ENCODE results near the gene PFN4. TPM values are rescaled to one million over a fixed set of nuclear protein-coding genes. Genes with fewer than 3 reads are reported as not detected.
A peak's percentile ranks its signal among the peaks of the same experiment; 100 is the strongest.

Gene PFN4
- total RNA-seq, 4 donors from 2014 or later: 1.0 TPM; not detected in 3

DNA sequence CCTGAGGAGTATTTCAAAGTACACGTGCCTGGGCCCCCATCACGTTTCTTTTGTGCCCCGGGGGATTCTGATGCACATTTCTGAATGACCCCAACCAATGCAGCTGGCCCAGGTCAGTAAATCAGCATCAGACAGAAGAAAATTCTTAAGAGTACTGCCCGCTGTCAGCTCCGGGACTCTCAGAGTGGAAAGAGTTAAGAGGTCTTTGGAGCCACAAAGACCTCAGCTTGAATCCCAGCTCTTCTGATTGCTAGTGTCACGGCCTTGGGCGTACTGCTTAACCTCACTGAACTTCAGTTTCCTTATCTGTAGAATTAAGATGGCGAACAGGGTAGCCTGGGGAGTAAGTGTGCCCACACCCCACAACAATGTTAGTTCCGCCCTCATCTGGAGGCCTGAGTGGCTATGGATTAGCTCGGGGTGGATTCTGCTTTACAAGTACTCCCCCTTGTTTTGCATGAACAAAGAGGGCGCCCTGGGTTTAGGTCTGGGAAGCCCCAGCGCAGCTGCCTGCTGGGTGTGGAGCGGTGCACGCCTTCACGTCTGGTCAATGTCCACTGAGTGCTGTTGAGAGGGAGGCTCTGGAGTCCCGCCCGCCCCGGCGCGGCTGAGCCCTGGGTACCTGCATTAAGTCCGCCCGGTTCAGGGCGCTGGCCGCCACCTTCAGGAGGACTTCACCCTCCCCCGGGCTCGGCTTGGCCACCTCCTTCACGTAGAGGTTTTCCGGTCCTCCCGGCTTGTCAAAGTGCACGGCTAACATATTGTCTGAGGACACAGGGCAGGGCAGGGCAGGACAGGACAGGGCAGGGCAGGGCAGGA, 39.4 kb downstream of the PFN4 start:
- Histone ChIP-seq H3K27me3 (no peaks in the 10 kb centered on the region), H3K9me3 (no peaks in the 10 kb centered on the region), H3K36me3 (peaks cover 22% of the 10 kb centered on the region), H3K4me3 (peak overlapping the region; percentile 61), H3K4me1 (peaks cover 25% of the 10 kb centered on the region), H3K27ac (peak overlapping the region; percentile 87)
- 26% methylated on average over 7 of the region's 30 CpGs for WGBS
- TF ChIP-seq POLR2A (IDR thresholded peaks at IDR 0.05): no peak
- TF ChIP-seq POLR2AphosphoS5 (IDR thresholded peaks at IDR 0.05): no peak
- TF ChIP-seq EP300 (IDR thresholded peaks at IDR 0.05): no peak
- TF ChIP-seq, protein P1, sequence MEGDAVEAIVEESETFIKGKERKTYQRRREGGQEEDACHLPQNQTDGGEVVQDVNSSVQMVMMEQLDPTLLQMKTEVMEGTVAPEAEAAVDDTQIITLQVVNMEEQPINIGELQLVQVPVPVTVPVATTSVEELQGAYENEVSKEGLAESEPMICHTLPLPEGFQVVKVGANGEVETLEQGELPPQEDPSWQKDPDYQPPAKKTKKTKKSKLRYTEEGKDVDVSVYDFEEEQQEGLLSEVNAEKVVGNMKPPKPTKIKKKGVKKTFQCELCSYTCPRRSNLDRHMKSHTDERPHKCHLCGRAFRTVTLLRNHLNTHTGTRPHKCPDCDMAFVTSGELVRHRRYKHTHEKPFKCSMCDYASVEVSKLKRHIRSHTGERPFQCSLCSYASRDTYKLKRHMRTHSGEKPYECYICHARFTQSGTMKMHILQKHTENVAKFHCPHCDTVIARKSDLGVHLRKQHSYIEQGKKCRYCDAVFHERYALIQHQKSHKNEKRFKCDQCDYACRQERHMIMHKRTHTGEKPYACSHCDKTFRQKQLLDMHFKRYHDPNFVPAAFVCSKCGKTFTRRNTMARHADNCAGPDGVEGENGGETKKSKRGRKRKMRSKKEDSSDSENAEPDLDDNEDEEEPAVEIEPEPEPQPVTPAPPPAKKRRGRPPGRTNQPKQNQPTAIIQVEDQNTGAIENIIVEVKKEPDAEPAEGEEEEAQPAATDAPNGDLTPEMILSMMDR (IDR thresholded peaks at IDR 0.05): no peak
- peak in 1 of 2 donors; percentile 91 for DNase-seq (ENCODE audit: low spot score in 2 of 2)

DNA sequence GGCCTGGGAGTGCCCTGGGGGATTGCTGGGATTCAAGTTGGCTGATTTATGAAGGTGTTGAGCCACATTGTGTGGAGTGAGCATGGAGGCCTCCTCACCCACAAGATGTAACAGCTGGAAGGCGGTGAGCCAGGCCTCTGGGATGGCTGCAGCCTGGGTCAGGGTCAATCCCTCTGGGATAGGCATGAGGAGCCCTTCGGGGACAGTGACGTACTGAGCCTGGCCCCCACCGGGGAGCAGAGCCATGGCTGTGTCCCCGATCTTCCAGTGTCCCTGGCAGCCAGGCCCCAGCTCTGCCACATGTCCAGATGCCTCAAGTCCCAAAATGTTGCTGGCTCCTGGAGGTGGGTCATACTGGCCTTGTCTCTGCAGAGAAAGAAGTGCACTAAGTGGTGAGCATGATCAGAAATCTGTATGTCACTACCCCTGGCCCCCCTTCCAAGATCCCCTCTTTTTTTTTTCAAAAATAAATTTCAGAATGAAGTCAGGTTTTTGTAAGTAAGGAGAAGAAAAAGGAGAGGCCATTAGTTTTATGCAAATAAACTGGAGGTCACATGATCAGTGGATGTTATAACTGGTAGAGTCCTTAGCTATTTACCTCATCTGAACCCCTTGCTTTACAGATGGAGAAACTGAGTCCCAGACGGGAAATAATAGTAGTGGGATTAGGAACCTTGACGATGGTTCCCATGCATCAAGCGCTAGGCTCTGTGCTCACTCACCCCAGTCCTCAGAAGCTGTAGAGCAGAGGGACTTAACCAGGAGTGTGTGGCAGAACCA, 40.2 kb downstream of the PFN4 start:
- Histone ChIP-seq H3K4me3 (peak overlapping the region; percentile 61), H3K27me3 (no peaks in the 10 kb centered on the region), H3K4me1 (peaks cover 27% of the 10 kb centered on the region), H3K27ac (peak overlapping the region; percentile 87), H3K9me3 (no peaks in the 10 kb centered on the region), H3K36me3 (peaks cover 22% of the 10 kb centered on the region)
- 73% methylated on average over 3 of the region's 8 CpGs for WGBS
- TF ChIP-seq, protein P1 (IDR thresholded peaks at IDR 0.05): no peak
- no peak for TF ChIP-seq POLR2A (IDR thresholded peaks at IDR 0.05)
- no peak for TF ChIP-seq EP300 (IDR thresholded peaks at IDR 0.05)
- TF ChIP-seq POLR2AphosphoS5 (IDR thresholded peaks at IDR 0.05): no peak
- no peak for DNase-seq (ENCODE audit: low spot score in 2 of 2)

DNA sequence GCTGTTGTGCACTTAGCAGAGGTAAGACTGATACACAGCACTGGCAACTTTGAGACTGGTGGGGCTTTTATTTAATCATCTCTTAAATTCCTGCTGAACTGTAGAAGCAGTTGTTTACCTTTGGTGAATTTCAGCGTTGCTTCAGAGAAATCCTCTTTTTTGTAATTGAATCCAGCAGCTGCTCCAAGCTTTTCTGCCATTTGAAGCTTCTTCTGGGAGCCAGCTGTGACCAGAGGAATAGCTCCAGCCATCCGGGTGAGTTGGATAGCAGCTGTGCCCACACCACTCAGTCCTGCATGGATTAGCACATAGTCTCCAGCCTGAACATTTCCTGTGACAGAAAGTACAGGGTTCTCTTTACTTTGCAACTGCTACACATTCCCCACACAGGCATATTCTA, 42.4 kb downstream of the PFN4 start:
- H3K4me1 ChIP-seq: peaks cover 38% of the 10 kb centered on the region
- DNase-seq (ENCODE audit: low spot score in 2 of 2): no peak
- WGBS: 61% methylated on average over 2 of the region's 2 CpGs
- peaks cover 22% of the 10 kb centered on the region for H3K36me3 ChIP-seq
- H3K9me3 ChIP-seq: no peaks in the 10 kb centered on the region
- no peak overlapping the region for H3K27ac ChIP-seq
- TF ChIP-seq EP300 (IDR thresholded peaks at IDR 0.05): no peak
- TF ChIP-seq, protein P1 (IDR thresholded peaks at IDR 0.05): no peak
- TF ChIP-seq POLR2AphosphoS5 (IDR thresholded peaks at IDR 0.05): no peak
- H3K4me3 ChIP-seq: no peak overlapping the region
- no peaks in the 10 kb centered on the region for H3K27me3 ChIP-seq

DNA sequence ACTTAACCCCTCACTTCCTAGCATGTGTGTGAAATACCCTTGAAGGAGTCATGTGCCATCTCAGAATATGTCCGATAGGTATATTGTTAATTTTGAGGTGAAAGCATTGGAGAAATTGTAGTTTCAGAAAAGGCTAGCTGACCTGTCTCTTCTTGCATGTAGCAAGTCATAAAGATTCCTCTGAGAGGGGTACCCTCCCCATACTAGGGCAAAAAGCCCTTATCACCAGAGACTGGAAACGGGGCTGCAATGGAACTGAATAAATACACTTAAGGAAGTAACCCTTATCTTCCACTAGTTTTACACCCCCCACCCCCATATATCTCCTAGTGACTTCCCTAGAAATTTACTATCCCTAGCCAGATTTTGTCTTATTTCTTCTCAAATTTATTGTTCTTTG, 45.3 kb downstream of the PFN4 start:
- H3K4me1 ChIP-seq: peaks cover 30% of the 10 kb centered on the region
- no peaks in the 10 kb centered on the region for H3K27me3 ChIP-seq
- H3K9me3 ChIP-seq: no peaks in the 10 kb centered on the region
- WGBS: 52% methylated on average over 2 of the region's 2 CpGs
- H3K27ac ChIP-seq: peak overlapping the region; percentile 96
- peaks cover 33% of the 10 kb centered on the region for H3K36me3 ChIP-seq
- H3K4me3 ChIP-seq: peak overlapping the region; percentile 80
- TF ChIP-seq, protein P1 (IDR thresholded peaks at IDR 0.05): no peak
- DNase-seq (ENCODE audit: low spot score in 2 of 2): no peak

DNA sequence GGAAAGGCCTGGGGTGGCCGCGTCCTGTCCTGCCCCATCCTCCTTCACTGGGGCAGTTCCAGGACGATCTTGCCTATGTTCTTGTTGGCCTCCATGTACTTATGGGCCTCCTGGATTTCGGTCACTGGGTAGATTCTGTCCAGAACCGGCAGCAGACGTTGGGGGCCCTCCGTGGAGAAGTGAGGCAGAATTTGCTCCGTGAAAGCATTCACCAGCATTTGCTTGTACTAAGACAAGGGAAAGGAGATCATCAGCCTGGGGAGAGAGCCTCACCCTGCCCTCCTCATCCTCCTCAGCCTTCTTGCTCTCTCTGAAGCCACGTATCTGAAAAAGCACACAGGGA, 45.6 kb downstream of the PFN4 start:
- no peak for TF ChIP-seq POLR2AphosphoS5 (IDR thresholded peaks at IDR 0.05)
- no peak for TF ChIP-seq EP300 (IDR thresholded peaks at IDR 0.05)
- TF ChIP-seq, protein P1 (IDR thresholded peaks at IDR 0.05): no peak
- no peak for TF ChIP-seq POLR2A (IDR thresholded peaks at IDR 0.05)
- DNase-seq (ENCODE audit: low spot score in 2 of 2): no peak
- Histone ChIP-seq H3K4me3 (peak overlapping the region; percentile 80), H3K27me3 (no peaks in the 10 kb centered on the region), H3K27ac (peak overlapping the region; percentile 96), H3K36me3 (peaks cover 36% of the 10 kb centered on the region), H3K4me1 (peaks cover 27% of the 10 kb centered on the region), H3K9me3 (no peaks in the 10 kb centered on the region)
- WGBS: 8% methylated on average over 8 of the region's 9 CpGs

Measured in suprapubic skin (tissue), 4 donors.